Right renal cortex interstitium (tissue), 3 donors: Measurements from ENCODE around the gene RNF17. TPM values are rescaled to one million over a fixed set of nuclear protein-coding genes. Genes with fewer than 3 reads are reported as not detected.

Experiments used
- polyA plus RNA-seq, 3 donors: library from polyadenylated mRNA; unstranded; fragments of 120-200 nt; gene quantifications; one replicate each; pipeline ENCODE4 v1.2.1, GENCODE V29; 2013; ENCODE audit not compliant: insufficient read length in 3 of 3

RNF17 gene
- polyA plus RNA-seq, 3 donors: 0.18 to 0.71 TPM; not detected in 1

Other genes with a start within 250 kb of the RNF17 start
- gene ATP12A, start 83.8 kb upstream of the RNF17 start, polyA plus RNA-seq: 10 to 100 TPM; 17.0 to 33.9 (median 17.9) TPM